GM23338 (cell line): ENCODE measurements around the gene AKR1D1.

Experiments used
- CREB1 ChIP-seq: fragments of 250-450 bp; sonication (Bioruptor Pico); IDR thresholded peaks from 2 replicates; pipeline ENCODE4 v1.5.0; 2020; ENCODE audit warnings: low read depth, mild to moderate bottlenecking, moderate library complexity
- CTCF ChIP-seq, 2 experiments: fragments of 200-600 bp in 1 of 2; sonication (generic) in 1 of 2; conservative IDR thresholded peaks; 2 replicates each; pipeline versions ENCODE4 v1.5.1 to v1.6.1; 2016 to 2017; ENCODE audit warnings: antibody characterized with exemption in 2 of 2, low read depth in 2 of 2, mild to moderate bottlenecking in 2 of 2, moderate library complexity in 1 of 2
- EZH2 ChIP-seq: fragments of 200-600 bp; sonication (generic); IDR thresholded peaks from one replicate; pipeline ENCODE4 v1.8.0; 2017; ENCODE audit warnings: antibody characterized with exemption, mild to moderate bottlenecking, low read depth; ENCODE audit not compliant: unreplicated experiment
- EZH2phosphoT487 ChIP-seq: fragments of 200-600 bp; sonication (generic); IDR thresholded peaks from one replicate; pipeline ENCODE4 v1.8.1; 2018; ENCODE audit warnings: antibody characterized with exemption; ENCODE audit not compliant: unreplicated experiment
- JUNB ChIP-seq: IDR thresholded peaks from one replicate; pipeline ENCODE4 v1.6.1; 2016; ENCODE audit warnings: antibody characterized with exemption; ENCODE audit not compliant: unreplicated experiment
- POLR2AphosphoS5 ChIP-seq: IDR thresholded peaks from 2 replicates; pipeline ENCODE4 v1.6.1; 2016; ENCODE audit warnings: antibody characterized with exemption, low read depth
- REST ChIP-seq: IDR thresholded peaks from one replicate; pipeline ENCODE4 v1.6.1; 2018; ENCODE audit warnings: antibody characterized with exemption; ENCODE audit not compliant: unreplicated experiment
- ZNF114 ChIP-seq: fragments of 250-450 bp; sonication (Bioruptor Pico); IDR thresholded peaks from 2 replicates; pipeline ENCODE4 v1.5.0; 2020; ENCODE audit warnings: mild to moderate bottlenecking, moderate library complexity
- ZNF331 ChIP-seq: fragments of 250-450 bp; sonication (Bioruptor Pico); IDR thresholded peaks from 2 replicates; pipeline ENCODE4 v1.5.0; 2020; ENCODE audit warnings: low read depth, mild to moderate bottlenecking, moderate library complexity

GRCh38 chr7:138091032-138091431, 14.8 kb downstream of the AKR1D1 start:
- TF ChIP-seq CTCF (conservative IDR thresholded peaks at IDR 0.05; ENCODE audit: low read depth in 2 of 2) (no peak), EZH2 (no peak), ZNF114 (CRISPR knock-in tag) (no peak), EZH2phosphoT487 (no peak), POLR2AphosphoS5 (no peak), REST (no peak), JUNB (no peak), CREB1 (CRISPR knock-in tag) (no peak), ZNF331 (CRISPR knock-in tag) (no peak)
